ENCODE results near the gene KRTAP9-6. TPM values are rescaled to one million over a fixed set of nuclear protein-coding genes. Genes with fewer than 3 reads are reported as not detected.
"Not testable (repeated sequence)": the region's sequence is repeated elsewhere in the genome, so short reads cannot be mapped to it uniquely, and the experiment has no call there.

The KRTAP9-6 gene
- polyA plus RNA-seq, 3 donors: not detected

DNA sequence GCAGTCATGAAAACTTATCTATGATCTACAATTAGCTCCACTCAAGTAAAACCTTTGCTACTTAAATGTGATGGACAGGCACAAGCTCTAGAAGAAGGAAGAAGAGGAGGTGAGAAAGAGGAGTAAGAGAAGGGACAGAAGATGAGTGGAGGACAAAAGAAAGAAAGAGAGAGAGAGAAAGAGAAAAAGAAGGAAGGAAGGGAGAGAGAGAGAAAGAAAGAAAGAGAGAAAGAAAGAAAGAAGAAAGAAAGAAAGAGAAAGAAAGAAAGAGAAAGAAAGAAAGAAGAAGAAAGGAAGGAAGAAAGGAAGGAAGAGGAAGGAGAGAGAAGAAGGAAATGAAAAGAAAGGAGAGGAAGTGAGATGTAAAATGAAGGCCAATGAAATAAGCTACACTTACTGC, 35.1 kb upstream of the KRTAP9-6 start:
- no peaks in the 10 kb centered on the region for H3K4me1 Mint-ChIP-seq
- no peak overlapping the region for H3K4me3 Mint-ChIP-seq
- H3K9me3 Mint-ChIP-seq: peaks cover 0 to 3% (median 0%) of the 10 kb centered on the region in 7 donors
- Histone ChIP-seq H2AFZ (ENCODE audit: insufficient read depth, low read depth, low read length, poor library complexity, severe bottlenecking) (no peak overlapping the region), H3K4me2 (replicated peaks; ENCODE audit: extremely low read depth, low read length, poor library complexity, severe bottlenecking) (no peak overlapping the region), H3K4me3 (replicated peaks in 1 of 3; ENCODE audit: low read depth in 2 of 3, low read length in 3 of 3) (no peak overlapping the region), H3K9me3 (replicated peaks in 1 of 2; ENCODE audit: control insufficient read depth in 1 of 2, insufficient read depth in 1 of 2, low read length in 2 of 2) (no peaks in the 10 kb centered on the region), H3K27ac (ENCODE audit: low read depth in 1 of 2, low read length in 2 of 2) (no peak overlapping the region), H3K27me3 (ENCODE audit: control insufficient read depth in 2 of 2, insufficient read depth in 2 of 2, low read length in 2 of 2) (peaks cover 0 to 3% of the 10 kb centered on the region in 2 donors), H3K36me3 (replicated peaks in 1 of 2; ENCODE audit: control insufficient read depth in 1 of 2, insufficient read depth in 2 of 2, low read length in 2 of 2) (no peaks in the 10 kb centered on the region), H3K79me2 (ENCODE audit: insufficient read depth, low read length) (no peaks in the 10 kb centered on the region), H3K9ac (ENCODE audit: insufficient read depth, low read length, poor library complexity, severe bottlenecking) (no peak overlapping the region), H3K4me1 (ENCODE audit: control insufficient read depth in 1 of 2, insufficient read depth in 2 of 2, low read length in 2 of 2) (no peaks in the 10 kb centered on the region), H4K20me1 (ENCODE audit: insufficient read depth, low read length) (no peaks in the 10 kb centered on the region)
- DNase-seq: no peak
- intact Hi-C loops (cut with micrococcal nuclease): no loop called here
- H3K36me3 Mint-ChIP-seq: no peaks in the 10 kb centered on the region
- TF ChIP-seq, protein P1, sequence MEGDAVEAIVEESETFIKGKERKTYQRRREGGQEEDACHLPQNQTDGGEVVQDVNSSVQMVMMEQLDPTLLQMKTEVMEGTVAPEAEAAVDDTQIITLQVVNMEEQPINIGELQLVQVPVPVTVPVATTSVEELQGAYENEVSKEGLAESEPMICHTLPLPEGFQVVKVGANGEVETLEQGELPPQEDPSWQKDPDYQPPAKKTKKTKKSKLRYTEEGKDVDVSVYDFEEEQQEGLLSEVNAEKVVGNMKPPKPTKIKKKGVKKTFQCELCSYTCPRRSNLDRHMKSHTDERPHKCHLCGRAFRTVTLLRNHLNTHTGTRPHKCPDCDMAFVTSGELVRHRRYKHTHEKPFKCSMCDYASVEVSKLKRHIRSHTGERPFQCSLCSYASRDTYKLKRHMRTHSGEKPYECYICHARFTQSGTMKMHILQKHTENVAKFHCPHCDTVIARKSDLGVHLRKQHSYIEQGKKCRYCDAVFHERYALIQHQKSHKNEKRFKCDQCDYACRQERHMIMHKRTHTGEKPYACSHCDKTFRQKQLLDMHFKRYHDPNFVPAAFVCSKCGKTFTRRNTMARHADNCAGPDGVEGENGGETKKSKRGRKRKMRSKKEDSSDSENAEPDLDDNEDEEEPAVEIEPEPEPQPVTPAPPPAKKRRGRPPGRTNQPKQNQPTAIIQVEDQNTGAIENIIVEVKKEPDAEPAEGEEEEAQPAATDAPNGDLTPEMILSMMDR (IDR thresholded peaks at IDR 0.05): no peak
- H3K27ac Mint-ChIP-seq: no peak overlapping the region
- H3K27me3 Mint-ChIP-seq (ENCODE audit: low read depth in 3 of 3): peaks cover 3 to 20% (median 4%) of the 10 kb centered on the region in 3 donors

DNA sequence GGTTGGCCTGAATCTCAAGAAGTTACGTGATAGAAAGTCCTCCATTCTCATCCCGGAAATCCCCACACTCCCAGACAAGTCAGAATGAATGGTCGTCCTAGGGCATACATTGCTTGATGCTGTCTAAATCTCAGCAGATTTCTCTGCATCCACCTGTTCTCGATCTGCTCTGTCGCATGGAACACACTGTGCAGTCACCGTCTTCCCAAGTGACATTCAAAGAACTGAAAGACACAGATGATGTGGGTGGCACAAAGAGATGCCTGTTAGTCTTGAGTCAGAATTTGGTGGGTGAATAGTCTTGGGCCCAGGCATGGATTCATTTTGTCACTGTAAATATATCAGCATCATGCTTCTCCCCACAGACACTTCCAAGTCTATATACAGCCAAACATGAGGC, 33.4 kb upstream of the KRTAP9-6 start:
- no peak overlapping the region for H3K9ac ChIP-seq (ENCODE audit: insufficient read depth, low read length, poor library complexity, severe bottlenecking)
- H3K79me2 ChIP-seq (ENCODE audit: insufficient read depth, low read length): no peaks in the 10 kb centered on the region
- H4K20me1 ChIP-seq (ENCODE audit: insufficient read depth, low read length): no peaks in the 10 kb centered on the region
- Mint-ChIP-seq H3K27me3 (ENCODE audit: low read depth in 3 of 3) (peaks cover 4 to 20% (median 8%) of the 10 kb centered on the region in 3 donors), H3K4me1 (no peaks in the 10 kb centered on the region), H3K36me3 (no peaks in the 10 kb centered on the region), H3K9me3 (peaks cover 0 to 4% (median 0%) of the 10 kb centered on the region in 7 donors), H3K4me3 (peak overlapping the region in 1 of 2 donors; percentile 5), H3K27ac (no peak overlapping the region)
- TF ChIP-seq, protein P1 (IDR thresholded peaks at IDR 0.05): no peak
- 90% methylated on average over 2 of the region's 6 CpGs for WGBS (ENCODE audit: insufficient coverage)
- no peak overlapping the region for H3K4me3 ChIP-seq (replicated peaks in 1 of 3; ENCODE audit: low read depth in 2 of 3, low read length in 3 of 3)
- no peaks in the 10 kb centered on the region for H3K36me3 ChIP-seq (replicated peaks in 1 of 2; ENCODE audit: control insufficient read depth in 1 of 2, insufficient read depth in 2 of 2, low read length in 2 of 2)
- H3K27me3 ChIP-seq (ENCODE audit: control insufficient read depth in 2 of 2, insufficient read depth in 2 of 2, low read length in 2 of 2): peaks cover 0 to 3% of the 10 kb centered on the region in 2 donors
- no peaks in the 10 kb centered on the region for H3K9me3 ChIP-seq (replicated peaks in 1 of 2; ENCODE audit: control insufficient read depth in 1 of 2, insufficient read depth in 1 of 2, low read length in 2 of 2)
- no peak overlapping the region for H2AFZ ChIP-seq (ENCODE audit: insufficient read depth, low read depth, low read length, poor library complexity, severe bottlenecking)
- no peak for DNase-seq
- H3K4me1 ChIP-seq (ENCODE audit: control insufficient read depth in 1 of 2, insufficient read depth in 2 of 2, low read length in 2 of 2): no peaks in the 10 kb centered on the region
- H3K4me2 ChIP-seq (replicated peaks; ENCODE audit: extremely low read depth, low read length, poor library complexity, severe bottlenecking): no peak overlapping the region
- no peak overlapping the region for H3K27ac ChIP-seq (ENCODE audit: low read depth in 1 of 2, low read length in 2 of 2)
- intact Hi-C loops (cut with micrococcal nuclease): no loop called here

DNA sequence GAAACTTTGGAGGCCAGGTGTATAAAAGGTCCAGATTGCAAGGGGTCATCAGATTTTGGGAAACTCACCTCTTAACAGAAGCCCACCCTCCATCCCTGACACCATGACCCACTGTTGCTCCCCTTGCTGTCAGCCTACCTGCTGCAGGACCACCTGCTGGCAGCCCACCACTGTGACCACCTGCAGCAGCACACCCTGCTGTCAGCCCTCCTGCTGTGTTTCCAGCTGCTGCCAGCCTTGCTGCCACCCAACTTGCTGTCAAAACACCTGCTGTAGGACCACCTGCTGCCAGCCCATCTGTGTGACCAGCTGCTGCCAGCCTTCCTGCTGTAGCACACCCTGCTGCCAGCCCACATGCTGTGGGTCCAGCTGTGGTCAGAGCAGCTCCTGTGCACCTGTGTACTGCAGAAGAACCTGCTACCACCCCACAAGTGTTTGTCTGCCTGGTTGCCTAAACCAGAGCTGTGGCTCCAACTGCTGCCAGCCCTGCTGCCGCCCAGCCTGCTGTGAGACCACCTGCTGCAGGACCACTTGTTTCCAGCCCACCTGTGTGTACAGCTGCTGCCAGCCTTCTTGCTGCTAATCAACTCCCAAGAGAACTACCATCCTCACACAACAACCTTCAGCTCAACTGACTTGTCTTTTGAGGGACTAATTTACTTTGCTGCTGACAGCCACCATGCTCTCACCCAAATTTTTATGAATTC, 32.6 kb upstream of the KRTAP9-6 start, which contains the start of gene KRTAP9-3:
TSS of gene KRTAP9-3 (plus strand) at position 51 of the 707 bp plus-strand sequence. CDS start at position 104, 53 bp downstream.
- H3K9me3 Mint-ChIP-seq; H3K27ac ChIP-seq (ENCODE audit: low read depth in 1 of 2, low read length in 2 of 2); H3K4me1 ChIP-seq (ENCODE audit: control insufficient read depth in 1 of 2, insufficient read depth in 2 of 2, low read length in 2 of 2); H3K36me3 Mint-ChIP-seq; H3K27me3 ChIP-seq (ENCODE audit: control insufficient read depth in 2 of 2, insufficient read depth in 2 of 2, low read length in 2 of 2); H3K79me2 ChIP-seq (ENCODE audit: insufficient read depth, low read length); H3K27ac Mint-ChIP-seq; H3K4me1 Mint-ChIP-seq; DNase-seq; H4K20me1 ChIP-seq (ENCODE audit: insufficient read depth, low read length); H2AFZ ChIP-seq (ENCODE audit: insufficient read depth, low read depth, low read length, poor library complexity, severe bottlenecking); H3K4me3 ChIP-seq (replicated peaks in 1 of 3; ENCODE audit: low read depth in 2 of 3, low read length in 3 of 3); H3K4me2 ChIP-seq (replicated peaks; ENCODE audit: extremely low read depth, low read length, poor library complexity, severe bottlenecking); intact Hi-C loops (cut with micrococcal nuclease); H3K36me3 ChIP-seq (replicated peaks in 1 of 2; ENCODE audit: control insufficient read depth in 1 of 2, insufficient read depth in 2 of 2, low read length in 2 of 2); H3K9me3 ChIP-seq (replicated peaks in 1 of 2; ENCODE audit: control insufficient read depth in 1 of 2, insufficient read depth in 1 of 2, low read length in 2 of 2); H3K9ac ChIP-seq (ENCODE audit: insufficient read depth, low read length, poor library complexity, severe bottlenecking): not testable (repeated sequence)
- 70% methylated on average over 1 of the region's 1 CpG for WGBS (ENCODE audit: insufficient coverage)
- Mint-ChIP-seq H3K27me3 (ENCODE audit: low read depth in 3 of 3) (peaks cover 7 to 20% (median 8%) of the 10 kb centered on the region in 3 donors), H3K4me3 (peak within 1 kb of the TSS in 1 of 2 donors; percentile 5)
